ENCODE results near the gene TMEM54. TPM values are rescaled to one million over a fixed set of nuclear protein-coding genes. Genes with fewer than 3 reads are reported as not detected.

Gene TMEM54
- total RNA-seq, 1 donor from 2014 or later, result 26.8 TPM

- no peak for DNase-seq (ENCODE audit: low spot score)
Observed at GRCh38 chr1:32919811-32920733, 18.9 kb upstream of the TMEM54 start.

DNA sequence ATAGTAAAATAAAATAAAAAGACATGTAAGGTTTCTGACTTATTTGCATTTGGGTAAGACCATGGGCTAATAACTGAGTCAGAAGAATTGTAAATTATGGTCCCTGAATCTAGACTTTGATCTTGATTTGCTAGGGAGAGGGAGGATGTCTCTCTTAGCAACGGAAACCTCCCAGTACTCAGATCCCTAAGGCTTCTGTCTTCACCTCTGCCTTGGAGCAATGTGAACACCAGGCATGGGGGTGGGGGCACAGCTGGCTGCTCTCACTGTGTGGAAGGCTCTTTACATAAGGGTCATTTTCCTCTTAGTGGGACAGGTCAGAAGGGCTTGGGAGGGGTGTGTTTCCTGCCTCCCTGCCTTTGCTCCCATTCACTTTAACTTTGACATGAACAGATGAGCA, 17.0 kb upstream of the TMEM54 start:
- DNase-seq (ENCODE audit: low spot score), result no peak

DNA sequence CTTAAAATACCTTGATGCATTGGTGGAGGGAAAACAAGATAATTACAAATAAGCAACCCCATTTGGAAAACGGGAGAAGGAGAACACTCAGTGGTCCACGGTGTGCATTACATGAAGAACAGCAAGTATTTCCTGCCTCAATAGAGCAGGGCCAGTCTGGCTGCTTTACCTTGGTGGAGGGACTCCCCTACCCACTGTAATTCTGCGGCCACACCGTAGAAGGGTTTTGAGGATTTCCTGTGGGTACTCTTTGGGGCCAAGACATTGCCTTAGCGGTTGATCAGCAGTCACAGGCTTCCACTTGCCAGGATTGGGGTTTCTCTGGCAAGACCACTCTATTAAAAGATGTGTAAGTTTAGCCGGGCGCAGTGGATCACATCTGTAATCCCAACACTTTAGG, 16.3 kb upstream of the TMEM54 start:
- DNase-seq (ENCODE audit: low spot score), result no peak

DNA sequence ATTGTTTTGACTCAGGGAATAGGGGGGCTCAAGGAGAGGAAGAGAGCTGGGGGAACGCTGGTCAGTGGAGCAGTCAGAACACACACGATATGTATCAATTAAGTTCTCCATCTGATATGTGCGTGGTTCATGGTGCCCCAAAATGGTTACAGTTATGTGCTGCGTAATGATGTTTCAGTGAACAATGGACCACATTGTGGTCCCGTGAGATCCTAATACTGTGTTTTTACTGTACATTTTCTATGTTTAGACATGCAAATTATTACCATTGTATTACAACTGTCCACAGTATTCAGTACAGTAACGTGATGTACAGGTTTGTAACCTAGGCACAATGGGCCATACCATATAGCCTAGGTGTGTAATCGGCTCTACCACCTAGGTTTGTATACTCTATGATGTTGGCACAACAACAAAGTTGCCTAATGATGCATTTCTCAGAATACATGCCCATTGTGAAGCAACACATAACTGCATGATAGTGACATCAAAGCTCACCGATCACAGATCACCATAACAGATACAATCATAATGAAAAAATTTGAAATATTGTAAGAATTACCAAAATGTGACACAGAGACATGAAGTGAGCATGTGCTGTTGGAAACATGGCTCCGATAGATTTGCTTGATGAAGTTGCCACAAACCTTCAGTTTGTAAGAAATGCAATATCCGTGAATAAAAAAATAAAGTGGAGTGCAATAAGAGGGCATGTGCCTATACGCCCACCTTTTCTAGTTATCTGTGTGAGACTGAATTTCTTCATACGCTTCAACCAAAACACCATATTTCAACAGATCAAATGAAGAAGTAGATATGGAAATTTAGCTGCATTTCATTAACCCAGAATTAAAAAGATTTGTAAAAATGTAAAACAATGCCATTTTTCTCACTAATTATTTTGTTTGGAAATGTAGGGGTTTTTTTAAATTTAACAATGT, 14.8 kb upstream of the TMEM54 start:
- DNase-seq (ENCODE audit: low spot score), result no peak

DNA sequence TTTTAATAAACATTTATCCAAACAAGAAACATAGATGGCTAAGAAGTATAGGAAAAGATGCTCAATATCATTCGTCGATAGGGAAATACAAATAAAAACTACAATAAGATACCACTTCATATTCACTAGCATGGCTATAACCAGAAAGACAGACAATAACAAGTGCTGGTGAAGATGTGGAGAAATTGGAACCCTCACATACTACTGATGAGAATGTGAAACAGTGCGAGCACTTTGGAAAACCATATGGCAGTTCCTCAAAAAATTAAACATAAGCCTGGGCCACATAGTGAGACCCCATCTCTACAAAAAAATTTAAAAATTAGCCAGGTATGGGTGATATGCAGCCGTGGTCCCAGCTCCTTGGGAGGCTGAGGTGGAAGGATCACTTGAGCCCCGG, 9.1 kb upstream of the TMEM54 start:
- no peak for DNase-seq (ENCODE audit: low spot score)

DNA sequence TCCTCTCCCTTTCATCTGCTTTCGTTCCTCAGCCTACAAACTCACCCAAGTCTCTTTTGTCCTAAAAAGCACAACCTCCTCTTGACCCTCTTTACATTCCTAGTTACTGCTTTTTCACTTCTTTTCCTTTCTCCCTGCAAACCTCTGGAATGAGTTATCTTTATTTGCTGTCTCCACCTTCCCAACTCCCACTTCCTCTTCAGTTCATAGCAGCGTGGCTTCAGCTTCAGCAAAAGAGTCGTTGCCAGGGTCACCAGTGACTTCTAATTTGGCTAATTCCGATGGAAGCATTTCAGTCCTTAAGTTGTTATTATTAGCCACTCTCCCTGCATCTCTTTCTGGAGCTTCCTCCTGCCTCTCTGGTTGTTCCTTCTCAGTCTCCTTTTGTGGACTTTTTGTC, 6.2 kb upstream of the TMEM54 start:
- DNase-seq (ENCODE audit: low spot score), result no peak

GRCh38 chr1:32906654-32907053, 5.5 kb upstream of the TMEM54 start:
- peak; percentile 24 for DNase-seq (ENCODE audit: low spot score)

DNA sequence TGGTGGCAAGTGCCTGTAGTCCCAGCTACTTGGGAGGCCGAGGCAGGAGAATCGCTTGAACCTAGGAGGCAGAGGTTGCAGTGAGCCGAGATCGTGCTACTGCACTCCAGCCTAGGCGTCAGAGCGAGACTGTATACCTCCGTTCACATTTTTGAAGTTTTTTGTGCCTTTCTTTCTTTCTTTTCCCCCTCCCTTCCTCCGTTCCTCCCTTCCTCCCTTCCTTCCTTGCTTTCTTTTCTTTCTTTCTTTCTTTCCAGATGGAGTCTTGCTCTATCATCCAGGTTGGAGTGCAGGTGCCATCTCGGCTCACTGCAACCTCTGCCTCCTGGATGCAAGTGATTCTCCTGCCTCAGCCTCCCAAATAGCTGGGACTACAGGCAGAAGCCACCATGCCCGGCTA, 4.4 kb upstream of the TMEM54 start:
- peak; percentile 22 for DNase-seq (ENCODE audit: low spot score)

- peak; percentile 16 for DNase-seq (ENCODE audit: low spot score)
Observed at GRCh38 chr1:32904797-32905196, 3.6 kb upstream of the TMEM54 start.

DNA sequence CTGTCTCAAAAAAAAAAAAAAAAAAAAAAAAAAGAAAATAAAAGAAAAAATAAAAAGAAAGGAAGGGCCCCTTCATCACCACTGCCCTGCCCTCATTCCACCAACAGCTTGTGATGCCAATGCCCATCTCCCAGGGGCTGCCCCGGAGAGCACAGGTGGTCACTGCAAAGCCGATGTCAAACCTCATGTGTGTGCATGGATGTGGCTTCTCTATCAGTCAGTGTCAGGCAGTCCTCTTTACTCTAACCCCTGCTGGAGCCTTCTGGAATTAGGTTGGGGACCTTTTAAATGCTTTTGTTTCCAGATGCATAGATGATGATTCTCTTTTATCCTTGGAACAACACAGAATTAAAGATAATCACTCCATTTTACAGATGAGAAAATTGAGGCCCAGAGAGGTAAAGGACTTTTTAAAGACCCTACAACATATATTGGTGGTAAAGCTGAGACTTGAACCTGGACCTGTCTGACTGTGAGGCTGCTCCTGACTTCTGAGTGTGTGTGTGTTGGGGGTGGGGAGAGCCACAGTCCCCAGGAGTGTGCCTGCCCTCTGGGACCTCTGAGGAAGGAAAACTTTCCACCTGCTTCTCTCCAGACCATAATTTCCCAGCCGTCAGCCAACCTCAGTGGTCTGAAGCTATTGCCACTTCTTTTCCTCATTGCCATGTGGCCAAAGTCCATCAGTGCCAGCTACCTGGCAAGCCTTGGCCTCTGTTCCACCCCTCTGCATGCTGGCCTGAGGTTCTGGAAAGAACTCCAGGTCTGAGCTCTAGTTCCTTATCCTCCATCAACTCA, 3.0 kb upstream of the TMEM54 start:
- DNase-seq (ENCODE audit: low spot score), result peak; percentile 57

DNA sequence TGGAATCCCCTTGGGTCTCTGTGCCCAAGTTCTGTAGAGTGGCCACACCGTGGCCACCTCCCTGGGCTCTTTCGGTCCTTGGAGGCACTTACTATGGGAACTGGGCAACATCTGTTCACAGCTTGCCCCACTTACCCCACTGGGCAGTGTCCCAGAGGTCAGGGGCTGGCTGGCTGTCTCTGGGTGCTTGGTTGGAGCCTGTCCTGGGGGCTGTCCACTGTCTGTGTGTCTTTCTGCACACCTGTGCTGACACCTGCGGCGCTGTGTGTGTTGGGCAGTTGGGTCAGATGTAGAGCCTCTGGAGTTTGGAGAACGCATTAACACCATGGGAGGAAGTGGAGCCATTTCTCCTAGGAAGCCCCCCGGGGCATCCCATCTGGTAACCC, 1.3 kb upstream of the TMEM54 start:
- DNase-seq (ENCODE audit: low spot score), result no peak

- DNase-seq (ENCODE audit: low spot score), result no peak
Observed at GRCh38 chr1:32901823-32902534, 790 bp upstream of the TMEM54 start.

DNA sequence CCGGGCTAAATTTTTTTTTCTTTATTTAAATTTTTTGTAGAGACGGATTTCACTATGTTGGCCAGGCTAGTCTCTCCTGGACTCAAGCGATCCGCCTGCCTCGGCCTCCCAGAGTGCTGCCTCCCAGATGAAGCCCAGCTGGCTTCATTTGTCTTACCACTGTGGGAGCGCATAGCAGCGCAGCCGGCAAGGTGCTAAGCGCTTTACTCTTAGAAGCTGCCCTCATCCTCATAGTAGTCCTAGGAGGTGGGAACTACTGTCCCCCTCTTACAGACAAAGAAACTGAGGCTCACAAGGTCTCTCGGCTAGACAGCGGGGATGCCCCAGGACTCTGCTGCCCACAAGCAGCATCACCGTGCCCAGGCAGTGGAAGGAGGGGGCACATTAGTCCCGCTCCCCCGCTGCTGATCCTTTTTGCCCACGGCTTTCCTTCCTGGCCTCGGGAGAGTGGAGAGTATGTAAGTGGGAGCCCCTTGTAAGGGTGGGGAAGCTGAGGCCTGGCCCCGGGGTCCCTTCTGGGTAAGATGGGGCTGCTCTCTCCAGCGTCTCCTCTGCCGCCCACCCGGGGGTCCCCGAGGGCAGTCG, 726 bp downstream of the TMEM54 start:
- no peak for DNase-seq (ENCODE audit: low spot score)

DNA sequence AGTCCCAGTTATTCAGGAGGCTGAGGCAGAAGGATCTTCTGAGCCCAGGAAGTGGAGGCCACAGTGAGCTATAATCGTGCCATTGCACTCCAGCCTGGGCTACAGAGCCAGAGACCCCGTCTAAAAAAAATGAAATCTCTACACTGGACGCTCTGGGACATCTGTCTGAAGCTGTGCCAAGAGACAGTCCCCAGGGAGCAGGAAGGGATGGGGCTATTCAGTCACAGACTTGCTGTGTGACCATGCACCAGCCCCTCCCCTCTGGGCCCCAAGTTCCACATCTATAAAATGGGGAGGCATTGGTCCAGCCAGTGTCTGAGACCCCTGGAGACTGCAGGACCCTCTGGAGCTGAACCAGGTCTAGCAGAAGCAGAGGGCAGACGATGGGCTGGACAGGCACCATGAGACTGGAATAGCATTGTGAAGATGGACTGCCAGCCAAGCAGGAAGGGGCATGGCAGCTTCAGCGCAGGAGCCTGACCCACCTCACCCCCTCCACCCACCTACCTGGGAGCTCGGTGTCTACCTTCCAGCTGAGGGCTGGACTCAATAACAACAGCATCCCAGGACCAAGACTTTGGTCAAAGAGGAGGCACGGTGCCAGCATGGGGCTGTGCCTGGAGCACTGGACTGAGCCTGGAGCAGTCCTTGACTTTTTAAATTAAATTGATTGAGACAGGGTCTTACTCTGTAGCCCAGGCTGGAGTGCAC, 1.4 kb downstream of the TMEM54 start:
- DNase-seq (ENCODE audit: low spot score), result no peak

- DNase-seq (ENCODE audit: low spot score), result no peak
Observed at GRCh38 chr1:32898958-32899357, 2.2 kb downstream of the TMEM54 start.

- no peak for DNase-seq (ENCODE audit: low spot score)
Observed at GRCh38 chr1:32898056-32898455, 3.1 kb downstream of the TMEM54 start.

- DNase-seq (ENCODE audit: low spot score), result no peak
Observed at GRCh38 chr1:32897082-32898049, 3.8 kb downstream of the TMEM54 start.

DNA sequence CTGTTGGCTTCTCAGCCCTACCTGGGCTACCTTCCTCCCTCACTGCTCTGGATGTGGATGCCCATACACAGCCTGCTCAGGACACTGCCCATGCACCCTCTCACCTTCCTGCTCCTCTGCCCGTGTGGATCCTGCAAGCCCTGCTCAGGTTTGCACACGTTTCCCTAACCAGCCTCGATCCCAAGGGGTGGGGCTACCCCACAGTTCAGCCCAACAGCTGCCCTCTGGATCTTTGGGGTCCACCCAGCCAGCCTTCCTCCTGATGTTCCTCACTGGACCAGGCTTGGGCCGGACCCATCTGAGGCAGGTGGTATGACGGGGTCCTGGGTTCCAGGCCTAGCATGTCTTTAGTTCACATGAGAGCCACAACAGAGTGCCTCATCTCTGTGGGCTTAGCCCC, 4.7 kb downstream of the TMEM54 start:
- DNase-seq (ENCODE audit: low spot score), result no peak
